ENCODE results near the gene ATP9A.

GRCh38 chr20:51710361-51710894, 57.8 kb downstream of the ATP9A start:
- TF ChIP-seq EZH2 (IDR thresholded peaks at IDR 0.05; ENCODE audit: low read depth) (no peak), CTCF (conservative IDR thresholded peaks at IDR 0.05) (no peak)
